Measurements from ENCODE around the gene PTCHD1.

The PTCHD1 gene

GRCh38 chrX:23334848-23335599 lies at the start of gene PTCHD1:
Gene PTCHD1 (plus strand): TSS chrX:23334849. CDS start chrX:23334876, 27 bp downstream.
- DNase-seq (ENCODE audit: low read depth) = no peak

GRCh38 chrX:23286731-23287130 lies 47.9 kb upstream of the PTCHD1 start:
- DNase-seq (ENCODE audit: low read depth) = no peak

- no peak for DNase-seq (ENCODE audit: low read depth)
Observed at GRCh38 chrX:23287191-23287725, 47.4 kb upstream of the PTCHD1 start.

- no peak for DNase-seq (ENCODE audit: low read depth)
Observed at GRCh38 chrX:23292354-23292987, 42.2 kb upstream of the PTCHD1 start.

- DNase-seq (ENCODE audit: low read depth) = no peak
Observed at GRCh38 chrX:23292988-23293651, 41.5 kb upstream of the PTCHD1 start.

- DNase-seq (ENCODE audit: low read depth) = no peak
Observed at GRCh38 chrX:23304881-23305280, 29.8 kb upstream of the PTCHD1 start.

GRCh38 chrX:23311731-23312130 lies 22.9 kb upstream of the PTCHD1 start:
- no peak for DNase-seq (ENCODE audit: low read depth)

GRCh38 chrX:23312136-23312535 lies 22.5 kb upstream of the PTCHD1 start:
- no peak for DNase-seq (ENCODE audit: low read depth)

GRCh38 chrX:23317799-23318724 lies 16.6 kb upstream of the PTCHD1 start:
- no peak for DNase-seq (ENCODE audit: low read depth)

GRCh38 chrX:23327104-23327503 lies 7.5 kb upstream of the PTCHD1 start:
- no peak for DNase-seq (ENCODE audit: low read depth)

GRCh38 chrX:23331701-23332100 lies 2.9 kb upstream of the PTCHD1 start:
- no peak for DNase-seq (ENCODE audit: low read depth)

GRCh38 chrX:23332101-23332887 lies 2.4 kb upstream of the PTCHD1 start:
- DNase-seq (ENCODE audit: low read depth) = no peak

GRCh38 chrX:23332888-23333821 lies 1.5 kb upstream of the PTCHD1 start:
- no peak for DNase-seq (ENCODE audit: low read depth)

GRCh38 chrX:23333842-23334520 lies 668 bp upstream of the PTCHD1 start:
- DNase-seq (ENCODE audit: low read depth) = no peak

GRCh38 chrX:23334521-23334847 lies 165 bp upstream of the PTCHD1 start:
- DNase-seq (ENCODE audit: low read depth) = no peak

GRCh38 chrX:23338334-23338733 lies 3.7 kb downstream of the PTCHD1 start:
- no peak for DNase-seq (ENCODE audit: low read depth)

GRCh38 chrX:23341452-23341851 lies 6.8 kb downstream of the PTCHD1 start:
- no peak for DNase-seq (ENCODE audit: low read depth)

- DNase-seq (ENCODE audit: low read depth) = no peak
Observed at GRCh38 chrX:23344238-23344903, 9.7 kb downstream of the PTCHD1 start.

- no peak for DNase-seq (ENCODE audit: low read depth)
Observed at GRCh38 chrX:23344904-23345271, 10.2 kb downstream of the PTCHD1 start.
